GM23248 (cell line): ENCODE results near the gene TRIM25. TPM values are rescaled to one million over a fixed set of nuclear protein-coding genes. Genes with fewer than 3 reads are reported as not detected.

Experiments used
- DNase-seq: peaks from one replicate; pipeline ENCODE4 v3.0.0-alpha.2; 2015
- H2AFZ ChIP-seq: fragments of 200-600 bp; sonication (generic); 2 replicates; pipeline ENCODE4 v1.6.1; 2016; ENCODE audit warnings: antibody characterized with exemption
- H3F3A ChIP-seq: fragments of 200-600 bp; sonication (generic); 2 replicates; pipeline ENCODE4 v1.6.1; 2016; ENCODE audit warnings: mild to moderate bottlenecking, antibody characterized with exemption, mixed run types; ENCODE audit not compliant: insufficient read depth
- H3K27ac ChIP-seq: fragments of 200-600 bp; sonication (generic); 2 replicates; pipeline ENCODE4 v1.5.1; 2016; ENCODE audit warnings: mild to moderate bottlenecking
- H3K27me3 ChIP-seq: fragments of 200-600 bp; sonication (generic); replicated peaks from 2 replicates; pipeline ENCODE4 v1.6.1; 2016; ENCODE audit warnings: mild to moderate bottlenecking; ENCODE audit not compliant: insufficient read depth
- H3K36me3 ChIP-seq: fragments of 200-600 bp; sonication (generic); 2 replicates; pipeline ENCODE4 v1.6.1; 2016; ENCODE audit warnings: low read depth, mild to moderate bottlenecking
- H3K4me1 ChIP-seq: fragments of 200-600 bp; sonication (generic); 2 replicates; pipeline ENCODE4 v1.6.1; 2016; ENCODE audit warnings: mild to moderate bottlenecking; ENCODE audit not compliant: insufficient read depth
- H3K4me2 ChIP-seq: fragments of 200-600 bp; sonication (generic); one replicate; pipeline ENCODE4 v1.6.1; 2016; ENCODE audit warnings: mild to moderate bottlenecking; ENCODE audit not compliant: unreplicated experiment
- H3K4me3 ChIP-seq: fragments of 200-600 bp; sonication (generic); 2 replicates; pipeline ENCODE4 v1.5.1; 2016; ENCODE audit warnings: mild to moderate bottlenecking
- H3K79me2 ChIP-seq: fragments of 200-600 bp; sonication (generic); 2 replicates; pipeline ENCODE4 v1.6.1; 2016; ENCODE audit warnings: mild to moderate bottlenecking; ENCODE audit not compliant: insufficient read depth
- H3K9ac ChIP-seq: fragments of 200-600 bp; sonication (generic); 2 replicates; pipeline ENCODE4 v1.6.1; 2016; ENCODE audit warnings: mild to moderate bottlenecking
- H3K9me2 ChIP-seq: fragments of 200-600 bp; sonication (generic); 2 replicates; pipeline ENCODE4 v1.6.1; 2016; ENCODE audit warnings: mixed run types, mild to moderate bottlenecking, moderate library complexity; ENCODE audit not compliant: insufficient read depth
- H3K9me3 ChIP-seq: fragments of 200-600 bp; sonication (generic); one replicate; pipeline ENCODE4 v1.6.1; 2017; ENCODE audit warnings: low read depth
- H4K20me1 ChIP-seq: fragments of 200-600 bp; sonication (generic); 2 replicates; pipeline ENCODE4 v1.6.0; 2016; ENCODE audit not compliant: insufficient read depth
- EZH2 ChIP-seq: fragments of 200-600 bp; sonication (generic); IDR thresholded peaks from 2 replicates; pipeline ENCODE4 v1.6.1; 2018; ENCODE audit warnings: antibody characterized with exemption, mild to moderate bottlenecking; ENCODE audit not compliant: insufficient read depth, poor library complexity, severe bottlenecking
- EZH2phosphoT487 ChIP-seq: fragments of 200-600 bp; sonication (generic); IDR thresholded peaks from 2 replicates; pipeline ENCODE4 v1.6.1; 2018; ENCODE audit warnings: antibody characterized with exemption, moderate library complexity, mild to moderate bottlenecking, low read depth; ENCODE audit not compliant: insufficient read depth
- WGBS, 2 experiments: methylation state at CpG; one replicate each; pipeline ENCODE4 v1.1.6; 2015 to 2017; ENCODE audit warnings: low lambda C conversion rate in 2 of 2, low coverage in 1 of 2; ENCODE audit errors: missing lambda C conversion rate in 2 of 2; 5-methylcytosine and 5-hydroxymethylcytosine counted together
- in situ Hi-C: fragments of 300-500 bp; cut with MboI; formaldehyde crosslinking; loops from 2 replicates; pipeline ENCODE4 v1.15.0; 2020
- polyA plus RNA-seq: library from polyadenylated mRNA; unstranded; fragments of >200 nt; fragmentation: Nextera tagmentation; extraction: Ambion mirVana; gene quantifications from 2 replicates; pipeline ENCODE4 v1.2.1, GENCODE V29; 2016
- total RNA-seq: library from RNA; depleted of rRNA; stranded (reverse); fragments of >200 nt; shearing (Covaris generic); gene quantifications from 2 replicates; pipeline ENCODE4 v1.2.3, GENCODE V29; 2014

TRIM25 gene
- total and polyA plus RNA-seq, 2 experiments from 2014 or later: 22.2 to 27.3 TPM

- H3K79me2 ChIP-seq: no peaks in the 10 kb centered on the region
- no peak overlapping the region for H3K4me2 ChIP-seq
- H3K9me3 ChIP-seq: no peaks in the 10 kb centered on the region
- in situ Hi-C loops: no loop called here
- no peak overlapping the region for H2AFZ ChIP-seq
- no peaks in the 10 kb centered on the region for H3F3A ChIP-seq
- H3K4me3 ChIP-seq: no peak overlapping the region
- no peak for DNase-seq
- TF ChIP-seq EZH2: no peak
- TF ChIP-seq EZH2phosphoT487: no peak
- H4K20me1 ChIP-seq: no peaks in the 10 kb centered on the region
- H3K27me3 ChIP-seq: no peaks in the 10 kb centered on the region
- no peaks in the 10 kb centered on the region for H3K9me2 ChIP-seq
- no peak overlapping the region for H3K9ac ChIP-seq
- WGBS, 2 experiments: 53 to 58% methylated on average over 3 of the region's 3 CpGs
- no peaks in the 10 kb centered on the region for H3K36me3 ChIP-seq
- H3K27ac ChIP-seq: no peak overlapping the region
- H3K4me1 ChIP-seq: no peaks in the 10 kb centered on the region
Observed at GRCh38 chr17:56880133-56880532, 33.7 kb downstream of the TRIM25 start.

- H3K4me1 ChIP-seq: no peaks in the 10 kb centered on the region
- no peaks in the 10 kb centered on the region for H3K27me3 ChIP-seq
- no peak overlapping the region for H3K9ac ChIP-seq
- TF ChIP-seq EZH2 (no peak), EZH2phosphoT487 (no peak)
- in situ Hi-C loops: no loop called here
- H3K4me3 ChIP-seq: no peak overlapping the region
- H3K79me2 ChIP-seq: no peaks in the 10 kb centered on the region
- 80 to 82% methylated on average over 7 of the region's 7 CpGs for WGBS, 2 experiments
- H3K9me2 ChIP-seq: no peaks in the 10 kb centered on the region
- no peaks in the 10 kb centered on the region for H3K9me3 ChIP-seq
- H3F3A ChIP-seq: no peaks in the 10 kb centered on the region
- no peak for DNase-seq
- H2AFZ ChIP-seq: no peak overlapping the region
- no peak overlapping the region for H3K4me2 ChIP-seq
- no peaks in the 10 kb centered on the region for H4K20me1 ChIP-seq
- no peaks in the 10 kb centered on the region for H3K36me3 ChIP-seq
- no peak overlapping the region for H3K27ac ChIP-seq
Observed at GRCh38 chr17:56879280-56879679, 34.6 kb downstream of the TRIM25 start.

- Histone ChIP-seq H2AFZ (no peak overlapping the region), H3F3A (no peaks in the 10 kb centered on the region), H4K20me1 (no peaks in the 10 kb centered on the region), H3K4me2 (no peak overlapping the region), H3K4me1 (no peaks in the 10 kb centered on the region), H3K27ac (no peak overlapping the region), H3K27me3 (no peaks in the 10 kb centered on the region), H3K36me3 (no peaks in the 10 kb centered on the region), H3K9me3 (no peaks in the 10 kb centered on the region), H3K4me3 (no peak overlapping the region), H3K79me2 (no peaks in the 10 kb centered on the region), H3K9ac (no peak overlapping the region), H3K9me2 (no peaks in the 10 kb centered on the region)
- DNase-seq: no peak
- in situ Hi-C loops: no loop called here
- 78 to 83% methylated on average over 7 of the region's 7 CpGs for WGBS, 2 experiments
- TF ChIP-seq EZH2 (no peak), EZH2phosphoT487 (no peak)
Observed at GRCh38 chr17:56876766-56877179, 37.1 kb downstream of the TRIM25 start.

GRCh38 chr17:56870081-56870651 is 43.7 kb downstream of the TRIM25 start:
- H3K4me2 ChIP-seq: no peak overlapping the region
- H3K79me2 ChIP-seq: no peaks in the 10 kb centered on the region
- DNase-seq: no peak
- in situ Hi-C loops: no loop called here
- H3K9me2 ChIP-seq: no peaks in the 10 kb centered on the region
- WGBS, 2 experiments: 86 to 91% methylated on average over 4 of the region's 4 CpGs
- H4K20me1 ChIP-seq: no peaks in the 10 kb centered on the region
- TF ChIP-seq EZH2: no peak
- TF ChIP-seq EZH2phosphoT487: no peak
- H3K9ac ChIP-seq: no peak overlapping the region
- H3K27ac ChIP-seq: no peak overlapping the region
- no peak overlapping the region for H2AFZ ChIP-seq
- no peaks in the 10 kb centered on the region for H3K27me3 ChIP-seq
- H3F3A ChIP-seq: peaks cover 22% of the 10 kb centered on the region
- H3K4me1 ChIP-seq: peaks cover 6% of the 10 kb centered on the region
- no peaks in the 10 kb centered on the region for H3K9me3 ChIP-seq
- no peak overlapping the region for H3K4me3 ChIP-seq
- H3K36me3 ChIP-seq: no peaks in the 10 kb centered on the region

GRCh38 chr17:56868716-56869115 is 45.1 kb downstream of the TRIM25 start:
- Histone ChIP-seq H3K27ac (no peak overlapping the region), H3F3A (peaks cover 22% of the 10 kb centered on the region), H3K9ac (no peak overlapping the region), H3K9me2 (no peaks in the 10 kb centered on the region), H2AFZ (no peak overlapping the region), H4K20me1 (no peaks in the 10 kb centered on the region), H3K79me2 (no peaks in the 10 kb centered on the region), H3K27me3 (no peaks in the 10 kb centered on the region), H3K9me3 (no peaks in the 10 kb centered on the region), H3K4me1 (peaks cover 6% of the 10 kb centered on the region), H3K36me3 (no peaks in the 10 kb centered on the region), H3K4me3 (no peak overlapping the region), H3K4me2 (no peak overlapping the region)
- no peak for TF ChIP-seq EZH2phosphoT487
- TF ChIP-seq EZH2: no peak
- in situ Hi-C loops: no loop called here
- 94 to 96% methylated on average over 3 of the region's 3 CpGs for WGBS, 2 experiments
- no peak for DNase-seq
